Peyer's patch (tissue), 4 donors: Measurements from ENCODE around the gene HPSE2. TPM values are rescaled to one million over a fixed set of nuclear protein-coding genes. Genes with fewer than 3 reads are reported as not detected.

Experiments used
- DNase-seq, 3 donors: peaks; one replicate each; pipeline ENCODE4 v3.0.0-alpha.2; 2017 to 2019
- H3K27ac ChIP-seq, 4 donors: fragments of 200-600 bp; sonication (generic); one replicate each; pipeline ENCODE4 v1.5.1; 2016 to 2019
- H3K27me3 ChIP-seq, 2 donors: fragments of 200-600 bp; sonication (generic); one replicate each; pipeline ENCODE4 v1.5.1; 2019
- H3K36me3 ChIP-seq, 3 donors: fragments of 200-600 bp; sonication (generic); one replicate each; pipeline ENCODE4 v1.5.1; 2016 to 2019
- H3K4me1 ChIP-seq, 4 donors: fragments of 200-600 bp; sonication (generic); one replicate each; pipeline ENCODE4 v1.5.1; 2016 to 2019
- H3K4me3 ChIP-seq, 4 donors: fragments of 200-600 bp; sonication (generic); 1 replicate in 3 of 4; 2 replicates in 1 of 4; pipeline ENCODE4 v1.5.1; 2016 to 2019; ENCODE audit warnings: mild to moderate bottlenecking in 1 of 4
- H3K9me3 ChIP-seq, 4 donors: fragments of 200-600 bp; sonication (generic); one replicate each; pipeline ENCODE4 v1.5.1; 2016 to 2019; ENCODE audit warnings: mild to moderate bottlenecking in 1 of 4
- CTCF ChIP-seq, 6 experiments: fragments of 450-650 bp in 4 of 6; fragments of 200-600 bp in 2 of 6; sonication (generic) in 1 of 6; IDR thresholded peaks; one replicate each; pipeline ENCODE4 v1.5.1; 2017 to 2019; ENCODE audit warnings: antibody characterized with exemption in 6 of 6, mild to moderate bottlenecking in 3 of 6, moderate library complexity in 1 of 6
- POLR2A ChIP-seq, 2 donors: fragments of 450-650 bp; IDR thresholded peaks; one replicate each; pipeline ENCODE4 v1.5.1; 2017; ENCODE audit warnings: antibody characterized with exemption in 2 of 2, mild to moderate bottlenecking in 2 of 2, moderate library complexity in 2 of 2
- total RNA-seq, 4 donors: library from RNA; depleted of rRNA; stranded (reverse); fragments of >200 nt; gene quantifications; one replicate each; pipeline ENCODE4 v1.1.0, GENCODE V29; 2016

Gene HPSE2
- total RNA-seq, 4 donors from 2014 or later: 3.0 to 15.7 (median 7.4) TPM

DNA sequence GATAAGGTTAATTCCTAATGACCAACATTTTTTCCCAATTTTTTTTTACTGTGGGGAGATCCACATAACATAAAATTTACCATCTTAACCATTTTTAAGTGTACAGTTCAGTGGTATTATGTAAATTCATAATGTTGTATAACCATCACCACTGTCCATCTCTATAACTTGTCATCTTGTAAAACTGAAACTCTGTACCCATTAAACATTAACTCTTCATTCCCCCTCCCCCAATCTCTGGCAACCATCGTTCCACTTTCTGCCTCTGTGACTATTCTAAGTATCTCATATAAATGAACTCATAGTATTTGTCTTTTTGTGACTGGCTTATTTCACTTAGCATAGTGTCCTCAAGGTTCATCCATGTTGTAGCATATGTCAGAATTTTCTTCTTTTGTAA is 742.9 kb downstream of the HPSE2 start:
- Histone ChIP-seq H3K4me3 (no peak overlapping the region), H3K9me3 (peaks cover 0 to 6% (median 0%) of the 10 kb centered on the region in 4 donors), H3K4me1 (no peaks in the 10 kb centered on the region), H3K36me3 (no peaks in the 10 kb centered on the region), H3K27ac (no peak overlapping the region), H3K27me3 (no peaks in the 10 kb centered on the region)
- TF ChIP-seq POLR2A (IDR thresholded peaks at IDR 0.05) (no peak), CTCF (IDR thresholded peaks at IDR 0.05) (no peak)
- no peak for DNase-seq

GRCh38 chr10:98489561-98490481 is 745.8 kb downstream of the HPSE2 start:
- Histone ChIP-seq H3K27ac (no peak overlapping the region), H3K36me3 (no peaks in the 10 kb centered on the region), H3K4me1 (no peaks in the 10 kb centered on the region), H3K27me3 (no peaks in the 10 kb centered on the region), H3K4me3 (no peak overlapping the region), H3K9me3 (peaks cover 0 to under 1% (median 0%) of the 10 kb centered on the region in 4 donors)
- TF ChIP-seq POLR2A (IDR thresholded peaks at IDR 0.05): no peak
- no peak for TF ChIP-seq CTCF (IDR thresholded peaks at IDR 0.05)
- no peak for DNase-seq

- no peaks in the 10 kb centered on the region for H3K9me3 ChIP-seq
- no peak overlapping the region for H3K4me3 ChIP-seq
- no peak for DNase-seq
- H3K27ac ChIP-seq: no peak overlapping the region
- H3K27me3 ChIP-seq: no peaks in the 10 kb centered on the region
- H3K36me3 ChIP-seq: no peaks in the 10 kb centered on the region
- no peak for TF ChIP-seq CTCF (IDR thresholded peaks at IDR 0.05)
- TF ChIP-seq POLR2A (IDR thresholded peaks at IDR 0.05): no peak
- H3K4me1 ChIP-seq: no peaks in the 10 kb centered on the region
Observed at GRCh38 chr10:98488669-98489430, 746.8 kb downstream of the HPSE2 start.

DNA sequence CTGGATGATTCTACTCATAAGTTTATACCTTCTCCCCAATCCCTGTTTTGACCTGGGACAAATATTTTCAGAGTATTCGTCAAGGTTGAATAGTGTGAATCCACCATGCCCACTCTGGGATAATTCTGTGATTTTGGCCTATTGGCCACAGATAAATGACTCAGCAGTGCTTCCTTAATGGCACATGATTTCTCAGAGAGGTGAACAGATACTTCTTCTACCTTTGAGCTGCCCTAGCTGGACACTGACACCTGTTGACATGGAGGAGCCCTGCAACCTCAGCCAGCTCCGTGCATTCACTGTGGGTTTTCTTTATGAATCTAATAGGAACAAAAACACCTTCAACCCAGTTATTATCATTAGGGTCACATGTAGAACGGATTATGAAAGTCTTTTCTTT is 748.0 kb downstream of the HPSE2 start:
- no peaks in the 10 kb centered on the region for H3K27me3 ChIP-seq
- H3K4me3 ChIP-seq: no peak overlapping the region
- TF ChIP-seq CTCF (IDR thresholded peaks at IDR 0.05) (no peak), POLR2A (IDR thresholded peaks at IDR 0.05) (no peak)
- DNase-seq: no peak
- no peaks in the 10 kb centered on the region for H3K4me1 ChIP-seq
- H3K27ac ChIP-seq: no peak overlapping the region
- no peaks in the 10 kb centered on the region for H3K36me3 ChIP-seq
- no peaks in the 10 kb centered on the region for H3K9me3 ChIP-seq

DNA sequence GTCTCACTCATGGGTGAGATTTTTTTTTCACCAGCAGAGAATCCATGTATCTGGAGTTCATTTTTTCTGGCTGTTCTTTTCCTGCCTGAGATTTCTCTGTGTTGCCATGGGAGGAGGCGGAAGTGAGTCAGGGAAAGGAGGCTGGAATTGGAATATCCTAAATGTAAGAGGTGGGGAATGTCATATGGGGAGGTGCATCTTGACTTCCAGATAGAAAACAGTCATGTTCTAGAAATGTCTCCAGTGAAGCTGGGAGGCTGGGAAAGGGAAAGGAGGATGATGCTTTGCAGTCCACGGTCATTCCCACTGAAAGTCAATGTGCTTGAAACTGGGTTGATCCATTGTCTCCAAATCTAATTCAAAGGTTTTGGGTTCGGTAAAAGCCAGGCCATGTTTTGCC is 749.2 kb downstream of the HPSE2 start:
- no peak for TF ChIP-seq POLR2A (IDR thresholded peaks at IDR 0.05)
- Histone ChIP-seq H3K4me3 (no peak overlapping the region), H3K4me1 (no peaks in the 10 kb centered on the region), H3K27ac (no peak overlapping the region), H3K36me3 (no peaks in the 10 kb centered on the region), H3K27me3 (no peaks in the 10 kb centered on the region), H3K9me3 (no peaks in the 10 kb centered on the region)
- DNase-seq: no peak

DNA sequence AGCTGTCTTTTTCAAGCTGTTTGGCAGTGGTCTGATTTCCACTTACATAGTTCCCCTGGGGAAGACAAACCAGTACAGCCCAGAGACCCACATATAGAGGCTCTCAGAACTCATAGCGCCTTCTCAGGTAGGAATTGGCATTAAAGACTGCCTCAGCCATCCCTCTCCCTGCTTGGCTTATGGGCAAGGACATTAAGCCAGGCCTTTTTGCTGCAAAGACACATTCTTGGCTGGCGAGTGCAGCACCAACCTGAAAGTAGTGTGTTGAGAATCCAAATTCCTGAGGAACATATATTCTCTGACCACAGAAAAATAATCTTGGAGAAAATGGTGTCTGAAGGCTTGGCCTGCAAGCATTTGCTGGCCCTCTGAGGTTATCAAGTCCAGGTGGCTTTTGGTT is 749.7 kb downstream of the HPSE2 start:
- H3K36me3 ChIP-seq: no peaks in the 10 kb centered on the region
- no peaks in the 10 kb centered on the region for H3K27me3 ChIP-seq
- H3K4me3 ChIP-seq: no peak overlapping the region
- H3K4me1 ChIP-seq: no peaks in the 10 kb centered on the region
- no peak for TF ChIP-seq CTCF (IDR thresholded peaks at IDR 0.05)
- TF ChIP-seq POLR2A (IDR thresholded peaks at IDR 0.05): no peak
- no peak for DNase-seq
- H3K27ac ChIP-seq: no peak overlapping the region
- H3K9me3 ChIP-seq: no peaks in the 10 kb centered on the region
